A549 (cell line): ENCODE measurements around the gene TREX2. TPM values are rescaled to one million over a fixed set of nuclear protein-coding genes. Genes with fewer than 3 reads are reported as not detected.

Experiments
- ATAC-seq, 2 experiments: fragments of 200-7000 bp in 1 of 2; fragments of >200 bp in 1 of 2; cut with Nextera tagmentation in 1 of 2; cut with Tn5 transposase in 1 of 2; 3 replicates each; pipeline versions ENCODE4 v1.8.0 to v1.9.1; 2018 to 2020; ENCODE audit warnings: mild to moderate bottlenecking in 1 of 2, moderate library complexity in 1 of 2
- CTCF ChIA-PET: fragments of 300-600 bp; sonication (Branson Sonifier 250); formaldehyde crosslinking; extraction: SDS; loops from one replicate; lab custom pipeline; 2021; ENCODE audit warnings: antibody characterized with exemption, inconsistent platforms; lab: Yijun Ruan, JAX
- POLR2A ChIA-PET: fragments of 350-600 bp; formaldehyde crosslinking; extraction: SDS; loops from one replicate; lab custom pipeline; 2021; ENCODE audit warnings: antibody characterized with exemption, inconsistent platforms; lab: Yijun Ruan, JAX
- DNase-seq, 2 experiments: peaks; one replicate each; pipeline versions ENCODE4 v3.0.0 to v3.0.0-alpha.2; 2011 to 2016; ENCODE audit warnings: low read depth in 1 of 2, low spot score in 1 of 2
- FAIRE-seq: peaks from 2 replicates; lab custom pipeline; 2011; peaks lifted over from hg19 to GRCh38; lab: Jason Lieb, UNC
- H3K27ac ChIP-seq, 2 experiments: fragments of >200 bp; sonication (Bioruptor Twin); formaldehyde crosslinking; 3 replicates each; pipeline ENCODE4 v1.5.1; 2016 to 2017
- H3K4me1 ChIP-seq: fragments of >200 bp; sonication (Bioruptor Twin); formaldehyde crosslinking; 3 replicates; pipeline ENCODE4 v1.6.1; 2016
- H3K4me2 ChIP-seq: fragments of >200 bp; sonication (Bioruptor Twin); formaldehyde crosslinking; 3 replicates; pipeline ENCODE4 v1.6.1; 2016
- H3K4me3 ChIP-seq: fragments of >200 bp; sonication (Bioruptor Twin); formaldehyde crosslinking; 3 replicates; pipeline ENCODE4 v1.5.1; 2016
- H3K9me3 ChIP-seq: fragments of >200 bp; sonication (Bioruptor Twin); formaldehyde crosslinking; 3 replicates; pipeline ENCODE4 v1.6.1; 2016
- BHLHE40 ChIP-seq: IDR thresholded peaks from 2 replicates; pipeline ENCODE4 v1.6.1; 2012; ENCODE audit warnings: low read depth, low read length, inconsistent platforms
- CBX2 ChIP-seq: fragments of 200-600 bp; sonication (generic); IDR thresholded peaks from 2 replicates; pipeline ENCODE4 v1.6.1; 2016; ENCODE audit warnings: low read depth, mild to moderate bottlenecking, borderline replicate concordance
- CEBPB ChIP-seq, 2 experiments: fragments of >200 bp in 1 of 2; sonication (Bioruptor Twin) in 1 of 2; formaldehyde crosslinking in 1 of 2; IDR thresholded peaks; 2 replicates each; pipeline ENCODE4 v1.6.1; 2012 to 2016
- CHD4 ChIP-seq: fragments of 200-600 bp; sonication (generic); IDR thresholded peaks from 2 replicates; pipeline ENCODE4 v1.6.1; 2016; ENCODE audit warnings: antibody characterized with exemption, mild to moderate bottlenecking, borderline replicate concordance
- EHF ChIP-seq: fragments of 250-450 bp; sonication (Bioruptor Pico); IDR thresholded peaks from 2 replicates; pipeline ENCODE4 v1.5.0; 2020; ENCODE audit warnings: mild to moderate bottlenecking
- EHMT2 ChIP-seq: fragments of 200-600 bp; sonication (generic); IDR thresholded peaks from 2 replicates; pipeline ENCODE4 v1.6.1; 2016; ENCODE audit warnings: antibody characterized with exemption, low read depth, mild to moderate bottlenecking, moderate library complexity
- HOXB13 ChIP-seq: fragments of 250-450 bp; sonication (Bioruptor Pico); IDR thresholded peaks from 2 replicates; pipeline ENCODE4 v1.5.0; 2020; ENCODE audit warnings: low read depth, mild to moderate bottlenecking, moderate library complexity
- HOXB5 ChIP-seq: fragments of 250-450 bp; sonication (Bioruptor Pico); IDR thresholded peaks from 2 replicates; pipeline ENCODE4 v1.5.0; 2020; ENCODE audit warnings: mild to moderate bottlenecking, moderate library complexity
- KDM1A ChIP-seq: fragments of 200-600 bp; sonication (generic); IDR thresholded peaks from 2 replicates; pipeline ENCODE4 v1.6.1; 2016; ENCODE audit warnings: low read depth, mild to moderate bottlenecking
- KDM5A ChIP-seq: fragments of 200-600 bp; sonication (generic); IDR thresholded peaks from 2 replicates; pipeline ENCODE4 v1.6.1; 2016; ENCODE audit warnings: antibody characterized with exemption, mild to moderate bottlenecking
- NFE2L2 ChIP-seq: fragments of 150-350 bp; conservative IDR thresholded peaks from 2 replicates; pipeline ENCODE4 v1.6.1; 2014; ENCODE audit warnings: low read length
- NR3C1 ChIP-seq: fragments of >200 bp; sonication (Bioruptor Twin); formaldehyde crosslinking; IDR thresholded peaks from 3 replicates; pipeline ENCODE4 v1.6.1; 2017
- POLR2A ChIP-seq: IDR thresholded peaks from 2 replicates; pipeline ENCODE4 v1.6.1; 2012; ENCODE audit warnings: mild to moderate bottlenecking, low read length
- POLR2AphosphoS2 ChIP-seq: conservative IDR thresholded peaks from 2 replicates; pipeline ENCODE4 v1.6.1; 2012; ENCODE audit warnings: low read length, improper control_type of control experiment, inconsistent platforms
- RARB ChIP-seq: fragments of 250-450 bp; sonication (Bioruptor Pico); IDR thresholded peaks from 2 replicates; pipeline ENCODE4 v1.8.0; 2021; ENCODE audit warnings: mild to moderate bottlenecking, moderate library complexity
- RNF2 ChIP-seq: fragments of 200-600 bp; sonication (generic); IDR thresholded peaks from 2 replicates; pipeline ENCODE4 v1.6.1; 2016; ENCODE audit warnings: low read depth, mild to moderate bottlenecking, antibody characterized with exemption, moderate library complexity, borderline replicate concordance
- SMC3 ChIP-seq: fragments of >200 bp; sonication (Bioruptor Twin); formaldehyde crosslinking; IDR thresholded peaks from 3 replicates; pipeline ENCODE4 v1.6.1; 2018; ENCODE audit warnings: inconsistent platforms
- TFCP2L1 ChIP-seq: fragments of 250-450 bp; sonication (Bioruptor Pico); IDR thresholded peaks from 2 replicates; pipeline ENCODE4 v1.5.0; 2021; ENCODE audit warnings: mild to moderate bottlenecking
- ZC3H11A ChIP-seq: fragments of 450-650 bp; IDR thresholded peaks from 2 replicates; pipeline ENCODE4 v1.6.1; 2014; ENCODE audit warnings: antibody characterized with exemption, mild to moderate bottlenecking
- ZFP36 ChIP-seq: fragments of 450-650 bp; IDR thresholded peaks from 2 replicates; pipeline ENCODE4 v1.6.1; 2014; ENCODE audit warnings: borderline replicate concordance; ENCODE audit not compliant: partially characterized antibody
- ZNF302 ChIP-seq: fragments of 250-450 bp; sonication (Bioruptor Pico); IDR thresholded peaks from 2 replicates; pipeline ENCODE4 v1.9.0; 2021; ENCODE audit warnings: inconsistent platforms, mild to moderate bottlenecking, moderate library complexity
- ZSCAN20 ChIP-seq: fragments of 250-450 bp; sonication (Bioruptor Pico); IDR thresholded peaks from 2 replicates; pipeline ENCODE4 v1.8.0; 2022; ENCODE audit warnings: mild to moderate bottlenecking, moderate library complexity
- WGBS: methylation state at CpG from one replicate; pipeline ENCODE4 v1.1.6; 2017; ENCODE audit errors: missing lambda C conversion rate; 5-methylcytosine and 5-hydroxymethylcytosine counted together
- polyA plus RNA-seq, 4 experiments: library from polyadenylated mRNA; depleted of rRNA in 3 of 4; stranded (reverse); fragments of >200 nt; fragmentation: RNase III in 1 of 4; extraction: RNeasy Plus Mini Kit Qiagen cat#74134 plus additional on column Dnase treatment in 1 of 4; gene quantifications; 2 replicates in 3 of 4; 3 replicates in 1 of 4; pipeline ENCODE4 v1.2.3, GENCODE V29; 2011 to 2017
- TF ChIP-seq, protein P1 (sequence below): IDR thresholded peaks from 2 replicates; pipeline ENCODE4 v1.6.1; 2012
- TF ChIP-seq, protein P2 (sequence below): fragments of >200 bp; sonication (Bioruptor Twin); formaldehyde crosslinking; IDR thresholded peaks from 3 replicates; pipeline ENCODE4 v1.6.1; 2016
- TF ChIP-seq, protein P3 (sequence below): fragments of 150-350 bp; IDR thresholded peaks from 2 replicates; pipeline ENCODE4 v1.6.1; 2014; ENCODE audit warnings: low read depth, mild to moderate bottlenecking, low read length
- TF ChIP-seq, protein P4 (sequence below): fragments of 250-450 bp; sonication (Bioruptor Pico); IDR thresholded peaks from 2 replicates; pipeline ENCODE4 v1.5.0; 2021; ENCODE audit warnings: mild to moderate bottlenecking, moderate library complexity, borderline replicate concordance

The TREX2 gene
- polyA plus RNA-seq, 2 of the 4 experiments (the other 2 are of a cell fraction) = 0.27 to 0.99 TPM

DNA sequence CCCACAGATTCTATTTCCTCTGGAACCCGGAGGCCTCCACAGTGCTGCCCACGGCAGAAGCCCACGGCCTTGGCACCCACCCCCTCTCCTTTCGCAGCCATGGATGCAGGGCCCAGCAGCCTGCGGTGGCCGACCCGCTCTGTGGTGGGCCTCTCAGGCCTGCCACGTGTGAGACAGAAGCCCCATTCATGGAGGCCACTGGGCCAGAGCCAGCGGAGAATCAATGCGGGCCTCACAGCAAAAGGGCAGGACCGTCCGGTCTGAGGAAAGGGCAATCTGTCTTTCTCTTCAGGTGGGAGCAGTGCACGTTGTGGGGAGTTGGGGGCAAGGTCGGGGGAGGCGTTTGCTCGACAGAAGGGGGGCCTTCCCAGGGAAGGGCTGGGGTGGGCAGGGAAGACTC, 32.9 kb upstream of the TREX2 start:
- Histone ChIP-seq H3K4me1 (no peaks in the 10 kb centered on the region), H3K4me3 (no peak overlapping the region), H3K4me2 (no peak overlapping the region), H3K27ac (no peak overlapping the region), H3K9me3 (no peaks in the 10 kb centered on the region)
- ATAC-seq (no peak), DNase-seq (no peak), FAIRE-seq (no peak)
- WGBS = 80% methylated on average over 2 of the region's 16 CpGs
- CTCF ChIA-PET = interaction anchor here (1.4 kb wide), 1 partner anchor 30 kb away, joined by 3 read pairs; no protein-coding TSS in a partner anchor
- no peak for TF ChIP-seq CBX2
- no peak for TF ChIP-seq CEBPB (IDR thresholded peaks at IDR 0.05)
- TF ChIP-seq POLR2A = no peak
- TF ChIP-seq ZFP36 = no peak
- no peak for TF ChIP-seq EHF (CRISPR knock-in tag)
- TF ChIP-seq NR3C1 = no peak
- no peak for TF ChIP-seq HOXB5 (CRISPR knock-in tag)
- no peak for TF ChIP-seq CHD4
- TF ChIP-seq TFCP2L1 = no peak
- TF ChIP-seq POLR2AphosphoS2 = no peak
- TF ChIP-seq, protein P1, sequence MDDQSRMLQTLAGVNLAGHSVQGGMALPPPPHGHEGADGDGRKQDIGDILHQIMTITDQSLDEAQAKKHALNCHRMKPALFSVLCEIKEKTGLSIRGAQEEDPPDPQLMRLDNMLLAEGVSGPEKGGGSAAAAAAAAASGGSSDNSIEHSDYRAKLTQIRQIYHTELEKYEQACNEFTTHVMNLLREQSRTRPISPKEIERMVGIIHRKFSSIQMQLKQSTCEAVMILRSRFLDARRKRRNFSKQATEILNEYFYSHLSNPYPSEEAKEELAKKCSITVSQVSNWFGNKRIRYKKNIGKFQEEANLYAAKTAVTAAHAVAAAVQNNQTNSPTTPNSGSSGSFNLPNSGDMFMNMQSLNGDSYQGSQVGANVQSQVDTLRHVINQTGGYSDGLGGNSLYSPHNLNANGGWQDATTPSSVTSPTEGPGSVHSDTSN = no peak
- POLR2A ChIA-PET = no interaction called here

GRCh38 chrX:153477901-153478300, 32.0 kb upstream of the TREX2 start:
- ATAC-seq (no peak), FAIRE-seq (no peak), DNase-seq (no peak)
- ChIA-PET CTCF (interaction anchor here (11.1 kb wide), 1 partner anchor 30 kb away, joined by 130 read pairs; no protein-coding TSS in a partner anchor), POLR2A (no interaction called here)
- Histone ChIP-seq H3K9me3 (no peaks in the 10 kb centered on the region), H3K4me1 (no peaks in the 10 kb centered on the region), H3K4me3 (no peak overlapping the region), H3K4me2 (no peak overlapping the region), H3K27ac (no peak overlapping the region)
- no peak for TF ChIP-seq ZC3H11A
- TF ChIP-seq BHLHE40 = no peak
- TF ChIP-seq RARB = no peak
- no peak for TF ChIP-seq EHMT2
- no peak for TF ChIP-seq RNF2
- TF ChIP-seq, protein P2, sequence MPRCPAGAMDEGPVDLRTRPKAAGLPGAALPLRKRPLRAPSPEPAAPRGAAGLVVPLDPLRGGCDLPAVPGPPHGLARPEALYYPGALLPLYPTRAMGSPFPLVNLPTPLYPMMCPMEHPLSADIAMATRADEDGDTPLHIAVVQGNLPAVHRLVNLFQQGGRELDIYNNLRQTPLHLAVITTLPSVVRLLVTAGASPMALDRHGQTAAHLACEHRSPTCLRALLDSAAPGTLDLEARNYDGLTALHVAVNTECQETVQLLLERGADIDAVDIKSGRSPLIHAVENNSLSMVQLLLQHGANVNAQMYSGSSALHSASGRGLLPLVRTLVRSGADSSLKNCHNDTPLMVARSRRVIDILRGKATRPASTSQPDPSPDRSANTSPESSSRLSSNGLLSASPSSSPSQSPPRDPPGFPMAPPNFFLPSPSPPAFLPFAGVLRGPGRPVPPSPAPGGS = no peak
- TF ChIP-seq, protein P3, sequence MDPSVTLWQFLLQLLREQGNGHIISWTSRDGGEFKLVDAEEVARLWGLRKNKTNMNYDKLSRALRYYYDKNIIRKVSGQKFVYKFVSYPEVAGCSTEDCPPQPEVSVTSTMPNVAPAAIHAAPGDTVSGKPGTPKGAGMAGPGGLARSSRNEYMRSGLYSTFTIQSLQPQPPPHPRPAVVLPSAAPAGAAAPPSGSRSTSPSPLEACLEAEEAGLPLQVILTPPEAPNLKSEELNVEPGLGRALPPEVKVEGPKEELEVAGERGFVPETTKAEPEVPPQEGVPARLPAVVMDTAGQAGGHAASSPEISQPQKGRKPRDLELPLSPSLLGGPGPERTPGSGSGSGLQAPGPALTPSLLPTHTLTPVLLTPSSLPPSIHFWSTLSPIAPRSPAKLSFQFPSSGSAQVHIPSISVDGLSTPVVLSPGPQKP = no peak
- no peak for TF ChIP-seq ZNF302 (CRISPR knock-in tag)
- 41% methylated on average over 3 of the region's 9 CpGs for WGBS

- H3K4me3 ChIP-seq = no peak overlapping the region
- H3K9me3 ChIP-seq = no peaks in the 10 kb centered on the region
- H3K4me2 ChIP-seq = no peak overlapping the region
- ChIA-PET POLR2A (no interaction called here), CTCF (interaction anchor here (1.0 to 11.1 kb wide), 2 partner anchors 30 to 445 kb away, joined by 3 to 130 read pairs; no protein-coding TSS in a partner anchor)
- H3K4me1 ChIP-seq = no peaks in the 10 kb centered on the region
- WGBS = 40% methylated on average over 2 of the region's 11 CpGs
- no peak overlapping the region for H3K27ac ChIP-seq
- TF ChIP-seq NFE2L2 = no peak
- TF ChIP-seq SMC3 = no peak
- no peak for TF ChIP-seq RARB
- no peak for TF ChIP-seq HOXB13 (CRISPR knock-in tag)
- TF ChIP-seq KDM5A = no peak
- TF ChIP-seq HOXB5 (CRISPR knock-in tag) = no peak
- TF ChIP-seq BHLHE40 = no peak
- no peak for TF ChIP-seq CEBPB (IDR thresholded peaks at IDR 0.05)
- TF ChIP-seq ZSCAN20 (CRISPR knock-in tag) = no peak
- TF ChIP-seq KDM1A = no peak
- TF ChIP-seq, protein P4, sequence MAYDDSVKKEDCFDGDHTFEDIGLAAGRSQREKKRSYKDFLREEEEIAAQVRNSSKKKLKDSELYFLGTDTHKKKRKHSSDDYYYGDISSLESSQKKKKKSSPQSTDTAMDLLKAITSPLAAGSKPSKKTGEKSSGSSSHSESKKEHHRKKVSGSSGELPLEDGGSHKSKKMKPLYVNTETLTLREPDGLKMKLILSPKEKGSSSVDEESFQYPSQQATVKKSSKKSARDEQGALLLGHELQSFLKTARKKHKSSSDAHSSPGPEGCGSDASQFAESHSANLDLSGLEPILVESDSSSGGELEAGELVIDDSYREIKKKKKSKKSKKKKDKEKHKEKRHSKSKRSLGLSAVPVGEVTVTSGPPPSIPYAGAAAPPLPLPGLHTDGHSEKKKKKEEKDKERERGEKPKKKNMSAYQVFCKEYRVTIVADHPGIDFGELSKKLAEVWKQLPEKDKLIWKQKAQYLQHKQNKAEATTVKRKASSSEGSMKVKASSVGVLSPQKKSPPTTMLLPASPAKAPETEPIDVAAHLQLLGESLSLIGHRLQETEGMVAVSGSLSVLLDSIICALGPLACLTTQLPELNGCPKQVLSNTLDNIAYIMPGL = no peak
- DNase-seq = no peak
- FAIRE-seq = no peak
- no peak for ATAC-seq
These were observed 31.6 kb upstream of the TREX2 start for GRCh38 chrX:153477364-153477857.
